BLaER1 treated with 17β-estradiol and CSF1 and Interleukin-3, amounts not matched to agents 10 nM and 100 nM (cell line): ENCODE measurements around the gene TNFAIP3.
A peak's percentile ranks its signal among the peaks of the same experiment; 100 is the strongest.
"Not testable (repeated sequence)": the region's sequence is repeated elsewhere in the genome, so short reads cannot be mapped to it uniquely, and the experiment has no call there.

Experiments
- H3K27ac ChIP-seq, 11 experiments: shearing (Covaris generic); formaldehyde crosslinking; 2 replicates each; pipeline ENCODE4 v1.8.1; 2022
- H3K27me3 ChIP-seq, 11 experiments: shearing (Covaris generic); formaldehyde crosslinking; 2 replicates each; pipeline ENCODE4 v1.8.1; 2022
- H3K36me3 ChIP-seq, 11 experiments: shearing (Covaris generic); formaldehyde crosslinking; 2 replicates each; pipeline ENCODE4 v1.8.1; 2022
- H3K4me1 ChIP-seq, 10 experiments: shearing (Covaris generic); formaldehyde crosslinking; 2 replicates each; pipeline ENCODE4 v1.8.1; 2022
- H3K4me2 ChIP-seq, 11 experiments: shearing (Covaris generic); formaldehyde crosslinking; 2 replicates each; pipeline ENCODE4 v1.8.1; 2022
- H3K4me3 ChIP-seq, 10 experiments: shearing (Covaris generic); formaldehyde crosslinking; 2 replicates each; pipeline ENCODE4 v1.8.1; 2022
- H3K9ac ChIP-seq, 11 experiments: shearing (Covaris generic); formaldehyde crosslinking; 2 replicates each; pipeline ENCODE4 v1.8.1; 2022
- H3K9me3 ChIP-seq, 11 experiments: shearing (Covaris generic); formaldehyde crosslinking; replicated peaks in 1 of 11; 2 replicates each; pipeline ENCODE4 v1.8.1; 2022
- H4K20me1 ChIP-seq, 11 experiments: shearing (Covaris generic); formaldehyde crosslinking; 2 replicates each; pipeline ENCODE4 v1.8.1; 2022
- Cebpa-rat ChIP-seq, 11 experiments: shearing (Covaris generic); IDR thresholded peaks; 2 replicates each; pipeline ENCODE4 v1.8.1; 2022

The TNFAIP3 gene

DNA sequence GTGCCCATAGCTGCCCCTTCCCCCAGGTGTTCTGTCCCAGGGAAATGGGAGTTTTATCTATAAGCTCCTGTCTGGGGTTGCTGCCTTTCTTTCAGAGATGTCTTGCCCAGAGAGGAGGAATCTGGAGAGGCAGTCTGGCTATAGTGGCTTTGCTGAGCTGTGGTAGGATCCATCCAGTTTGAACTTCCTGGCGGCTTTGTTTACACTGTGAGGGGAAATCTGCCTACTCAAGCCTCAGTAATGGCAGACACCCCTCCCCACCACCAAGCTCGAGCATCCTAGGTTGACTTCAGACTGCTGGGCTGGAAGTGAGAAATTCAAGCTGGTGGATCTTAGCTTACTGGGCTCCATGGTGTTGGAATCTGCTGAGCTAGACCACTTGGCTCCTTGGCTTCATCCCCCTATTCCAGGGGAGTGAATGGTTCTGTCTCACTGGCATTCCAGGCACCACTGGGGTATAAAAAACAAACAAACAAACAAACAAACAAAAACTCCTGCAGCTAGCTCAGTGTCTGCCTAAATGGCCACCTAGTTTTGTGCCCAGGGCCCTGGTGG is 24.0 kb downstream of the TNFAIP3 start:
- Histone ChIP-seq H3K9ac (no peak overlapping the region), H3K4me3 (no peak overlapping the region), H3K27ac (no peak overlapping the region), H4K20me1 (no peaks in the 10 kb centered on the region), H3K4me2 (no peak overlapping the region), H3K4me1 (peaks cover 0 to 10% (median 5%) of the 10 kb centered on the region in 10 experiments; a peak in 5 of 20 replicates), H3K27me3 (no peaks in the 10 kb centered on the region), H3K36me3 (no peaks in the 10 kb centered on the region; a peak in 1 of 22 replicates), H3K9me3 (peaks cover 39 to 72% (median 62%) of the 10 kb centered on the region in 11 experiments)
- TF ChIP-seq Cebpa-rat (IDR thresholded peaks at IDR 0.05) = no peak

GRCh38 chr6:137892271-137892708 is 25.2 kb downstream of the TNFAIP3 start:
- Histone ChIP-seq H3K4me3 (no peak overlapping the region), H3K9ac (no peak overlapping the region), H4K20me1 (no peaks in the 10 kb centered on the region), H3K9me3 (peaks cover 33 to 69% (median 57%) of the 10 kb centered on the region in 11 experiments; a peak in 21 of 22 replicates), H3K4me2 (peak overlapping the region in 3 of 11 experiments; percentile 6 to 45 (median 31); a peak in 5 of 22 replicates), H3K27me3 (no peaks in the 10 kb centered on the region), H3K36me3 (no peaks in the 10 kb centered on the region), H3K4me1 (peaks cover 0 to 10% (median 5%) of the 10 kb centered on the region in 10 experiments; a peak in 5 of 20 replicates), H3K27ac (no peak overlapping the region)
- TF ChIP-seq Cebpa-rat (IDR thresholded peaks at IDR 0.05) = no peak

GRCh38 chr6:137893181-137893580 is 26.1 kb downstream of the TNFAIP3 start:
- TF ChIP-seq Cebpa-rat (IDR thresholded peaks at IDR 0.05) = no peak
- peaks cover 0 to 10% (median 5%) of the 10 kb centered on the region in 10 experiments; a peak in 5 of 20 replicates for H3K4me1 ChIP-seq
- H3K9me3 ChIP-seq = peaks cover 28 to 65% (median 53%) of the 10 kb centered on the region in 11 experiments; a peak in 21 of 22 replicates
- H4K20me1 ChIP-seq = no peaks in the 10 kb centered on the region
- no peak overlapping the region for H3K9ac ChIP-seq
- no peaks in the 10 kb centered on the region for H3K36me3 ChIP-seq
- H3K27ac ChIP-seq = no peak overlapping the region
- H3K27me3 ChIP-seq = no peaks in the 10 kb centered on the region
- no peak overlapping the region for H3K4me2 ChIP-seq
- no peak overlapping the region for H3K4me3 ChIP-seq

DNA sequence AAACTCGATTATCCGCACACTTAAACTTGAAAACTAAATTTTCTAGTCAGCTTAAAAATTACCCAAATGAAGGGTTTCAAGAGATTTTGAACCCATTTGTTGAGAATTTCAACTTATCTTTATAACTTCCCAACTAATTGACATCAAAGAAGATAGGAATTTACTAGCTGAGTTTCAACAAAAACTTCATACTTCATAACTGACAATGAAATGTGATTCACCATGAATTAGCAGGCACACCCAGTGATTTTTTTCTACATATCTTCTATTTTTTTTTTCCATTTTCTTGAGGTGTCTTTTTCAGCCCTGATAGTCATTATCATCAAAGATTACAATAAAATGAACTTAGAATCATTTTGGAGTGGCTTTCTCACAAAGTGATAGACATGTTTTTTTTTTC is 26.7 kb downstream of the TNFAIP3 start:
- H3K9me3 ChIP-seq = peaks cover 23 to 66% (median 48%) of the 10 kb centered on the region in 11 experiments; a peak in 21 of 22 replicates
- no peaks in the 10 kb centered on the region for H3K27me3 ChIP-seq
- TF ChIP-seq Cebpa-rat (IDR thresholded peaks at IDR 0.05) = no peak
- no peak overlapping the region for H3K9ac ChIP-seq
- H3K27ac ChIP-seq = no peak overlapping the region
- no peak overlapping the region for H3K4me3 ChIP-seq
- H3K36me3 ChIP-seq = no peaks in the 10 kb centered on the region
- H4K20me1 ChIP-seq = no peaks in the 10 kb centered on the region
- H3K4me1 ChIP-seq = peaks cover 0 to 10% (median 5%) of the 10 kb centered on the region in 10 experiments; a peak in 5 of 20 replicates
- no peak overlapping the region for H3K4me2 ChIP-seq

- H4K20me1 ChIP-seq, H3K4me2 ChIP-seq, H3K27ac ChIP-seq, H3K9ac ChIP-seq, H3K36me3 ChIP-seq, H3K4me3 ChIP-seq, H3K27me3 ChIP-seq, H3K4me1 ChIP-seq: not testable (repeated sequence)
- peaks cover 17 to 61% (median 41%) of the 10 kb centered on the region in 11 experiments; a peak in 21 of 22 replicates for H3K9me3 ChIP-seq
These were observed 27.3 kb downstream of the TNFAIP3 start for GRCh38 chr6:137894378-137894777.

DNA sequence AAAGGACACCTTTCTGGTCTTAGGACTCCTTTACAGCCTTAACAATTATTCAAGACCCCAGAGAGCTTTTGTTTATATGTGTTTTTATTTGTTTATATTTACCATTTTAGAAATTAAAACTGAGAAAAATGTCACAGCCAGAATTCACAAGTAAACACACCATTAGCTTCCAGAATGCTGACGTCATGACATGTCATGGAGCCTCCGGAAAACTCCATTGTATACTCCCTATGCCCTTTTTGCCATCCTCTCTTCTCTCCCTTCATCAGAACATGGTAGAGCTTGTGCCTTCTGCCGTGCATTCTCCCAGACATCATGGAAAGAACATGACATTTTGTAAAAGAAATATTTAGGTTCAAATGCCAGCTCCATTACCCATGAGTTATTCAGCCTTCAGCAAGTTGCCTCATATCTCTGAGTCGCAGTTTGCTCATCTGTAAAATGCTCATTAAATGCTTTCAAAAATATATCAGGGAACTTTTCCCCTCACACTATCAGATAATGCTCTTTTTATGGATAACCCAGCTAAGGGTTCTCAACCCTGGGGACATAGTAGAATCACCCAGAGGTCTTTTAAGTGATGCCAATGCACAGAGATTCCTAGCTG is 27.8 kb downstream of the TNFAIP3 start:
- no peaks in the 10 kb centered on the region for H3K36me3 ChIP-seq
- H3K9me3 ChIP-seq = peaks cover 15 to 57% (median 38%) of the 10 kb centered on the region in 11 experiments; a peak in 18 of 22 replicates
- no peak for TF ChIP-seq Cebpa-rat (IDR thresholded peaks at IDR 0.05)
- no peak overlapping the region for H3K9ac ChIP-seq
- H3K4me3 ChIP-seq = no peak overlapping the region
- H3K4me1 ChIP-seq = peaks cover 0 to 10% (median 5%) of the 10 kb centered on the region in 10 experiments; a peak in 5 of 20 replicates
- H3K27me3 ChIP-seq = no peaks in the 10 kb centered on the region
- H3K27ac ChIP-seq = no peak overlapping the region
- H4K20me1 ChIP-seq = no peaks in the 10 kb centered on the region
- no peak overlapping the region for H3K4me2 ChIP-seq

DNA sequence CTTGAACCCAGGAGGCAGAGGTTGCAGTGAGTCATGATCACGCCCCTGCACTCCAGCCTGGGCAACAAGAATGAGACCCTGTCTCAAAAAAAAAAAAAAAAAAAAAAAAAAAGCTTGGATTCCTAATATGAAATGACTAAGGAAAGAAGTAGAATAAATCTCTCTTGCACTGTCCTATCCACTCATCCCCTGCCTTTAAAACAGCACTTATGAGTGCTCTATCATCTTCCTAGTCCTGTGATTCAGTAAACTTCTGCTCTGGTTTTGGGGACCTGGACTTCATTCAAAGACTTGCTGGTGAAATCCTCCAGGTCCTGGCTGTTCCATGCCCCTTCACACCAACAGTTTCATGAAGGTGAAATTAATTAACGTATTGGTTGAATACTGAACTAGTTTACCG is 29.6 kb downstream of the TNFAIP3 start:
- Histone ChIP-seq H3K27me3 (no peaks in the 10 kb centered on the region), H3K4me2 (no peak overlapping the region), H3K9ac (no peak overlapping the region), H3K36me3 (no peaks in the 10 kb centered on the region), H3K27ac (no peak overlapping the region), H3K4me1 (peaks cover 0 to 10% (median 5%) of the 10 kb centered on the region in 10 experiments; a peak in 5 of 20 replicates), H3K4me3 (no peak overlapping the region), H4K20me1 (no peaks in the 10 kb centered on the region), H3K9me3 (peaks cover 2 to 42% (median 22%) of the 10 kb centered on the region in 11 experiments; a peak in 17 of 22 replicates)
- TF ChIP-seq Cebpa-rat (IDR thresholded peaks at IDR 0.05) = no peak

DNA sequence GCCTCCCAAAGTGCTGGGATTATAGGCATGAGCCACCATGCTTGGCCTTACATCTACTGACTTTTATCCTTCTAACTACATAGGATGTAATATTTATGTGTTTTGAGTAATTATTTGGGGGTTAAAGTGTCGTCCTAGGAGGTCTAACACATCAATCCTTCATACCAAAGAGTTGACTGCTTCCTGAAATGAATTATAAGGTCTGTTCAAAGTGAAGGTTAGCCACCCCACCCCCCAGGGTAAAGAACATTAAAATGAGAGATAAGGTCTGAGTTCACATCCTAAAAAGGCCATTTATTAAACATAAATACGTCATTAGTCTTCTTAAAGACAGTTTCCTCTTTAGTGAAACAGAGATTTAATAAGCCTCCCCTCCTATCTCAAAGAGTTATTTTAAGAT is 33.8 kb downstream of the TNFAIP3 start:
- no peak overlapping the region for H3K4me3 ChIP-seq
- no peak for TF ChIP-seq Cebpa-rat (IDR thresholded peaks at IDR 0.05)
- H3K4me2 ChIP-seq = no peak overlapping the region
- H3K27me3 ChIP-seq = no peaks in the 10 kb centered on the region
- no peak overlapping the region for H3K9ac ChIP-seq
- peaks cover 13 to 22% (median 18%) of the 10 kb centered on the region in 10 experiments for H3K4me1 ChIP-seq
- H4K20me1 ChIP-seq = no peaks in the 10 kb centered on the region
- H3K36me3 ChIP-seq = no peaks in the 10 kb centered on the region
- peaks cover 0 to 13% (median 1%) of the 10 kb centered on the region in 11 experiments; a peak in 10 of 22 replicates for H3K9me3 ChIP-seq
- no peak overlapping the region for H3K27ac ChIP-seq

- no peak overlapping the region for H3K4me2 ChIP-seq
- H4K20me1 ChIP-seq = no peaks in the 10 kb centered on the region
- H3K4me1 ChIP-seq = peaks cover 13 to 22% (median 18%) of the 10 kb centered on the region in 10 experiments
- no peaks in the 10 kb centered on the region for H3K27me3 ChIP-seq
- H3K36me3 ChIP-seq = no peaks in the 10 kb centered on the region
- H3K27ac ChIP-seq = no peak overlapping the region
- H3K9me3 ChIP-seq = peaks cover 0 to 6% (median 0%) of the 10 kb centered on the region in 11 experiments; a peak in 3 of 22 replicates
- H3K4me3 ChIP-seq = no peak overlapping the region
- TF ChIP-seq Cebpa-rat (IDR thresholded peaks at IDR 0.05) = no peak
- H3K9ac ChIP-seq = no peak overlapping the region
These were observed 34.4 kb downstream of the TNFAIP3 start for GRCh38 chr6:137901454-137901853.
